ENCODE measurements around the gene CD300E.
A peak's percentile ranks its signal among the peaks of the same experiment; 100 is the strongest.
"Not testable (repeated sequence)": the region's sequence is repeated elsewhere in the genome, so short reads cannot be mapped to it uniquely, and the experiment has no call there.

The CD300E gene

DNA sequence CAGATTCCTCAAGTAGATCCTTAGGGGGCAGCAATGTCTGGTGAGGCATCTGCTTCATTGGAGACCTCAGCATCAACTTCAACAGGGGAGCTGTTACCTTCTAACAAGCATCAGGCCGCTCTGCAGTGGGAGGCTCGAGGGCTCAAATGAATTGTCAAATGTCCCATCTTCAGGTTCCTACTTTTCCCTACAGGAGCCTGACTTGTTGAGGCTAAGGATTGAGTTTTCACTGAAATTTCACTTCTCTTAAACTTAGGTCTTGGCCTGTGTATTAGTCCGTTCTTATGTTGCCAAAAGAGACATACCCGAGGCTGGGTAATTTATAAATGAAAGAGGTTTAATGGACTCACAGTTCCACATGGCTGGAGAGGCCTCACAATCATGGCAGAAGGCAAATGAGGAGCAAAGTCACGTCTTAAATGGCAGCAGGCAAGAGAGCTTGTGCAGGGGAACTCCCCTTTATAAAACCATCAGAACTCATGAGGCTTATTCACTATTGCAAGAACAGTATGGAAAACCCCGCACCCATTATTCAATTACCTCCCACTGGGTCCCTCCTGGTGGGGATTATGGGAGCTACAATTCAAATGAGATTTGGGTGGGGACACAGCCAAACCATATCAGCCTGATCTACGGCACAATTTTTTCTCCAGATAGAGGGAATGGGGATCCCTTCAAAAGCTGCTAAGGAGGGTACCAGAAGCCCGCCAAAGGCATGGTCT is 26.3 kb downstream of the CD300E start:
- no peak for DNase-seq

DNA sequence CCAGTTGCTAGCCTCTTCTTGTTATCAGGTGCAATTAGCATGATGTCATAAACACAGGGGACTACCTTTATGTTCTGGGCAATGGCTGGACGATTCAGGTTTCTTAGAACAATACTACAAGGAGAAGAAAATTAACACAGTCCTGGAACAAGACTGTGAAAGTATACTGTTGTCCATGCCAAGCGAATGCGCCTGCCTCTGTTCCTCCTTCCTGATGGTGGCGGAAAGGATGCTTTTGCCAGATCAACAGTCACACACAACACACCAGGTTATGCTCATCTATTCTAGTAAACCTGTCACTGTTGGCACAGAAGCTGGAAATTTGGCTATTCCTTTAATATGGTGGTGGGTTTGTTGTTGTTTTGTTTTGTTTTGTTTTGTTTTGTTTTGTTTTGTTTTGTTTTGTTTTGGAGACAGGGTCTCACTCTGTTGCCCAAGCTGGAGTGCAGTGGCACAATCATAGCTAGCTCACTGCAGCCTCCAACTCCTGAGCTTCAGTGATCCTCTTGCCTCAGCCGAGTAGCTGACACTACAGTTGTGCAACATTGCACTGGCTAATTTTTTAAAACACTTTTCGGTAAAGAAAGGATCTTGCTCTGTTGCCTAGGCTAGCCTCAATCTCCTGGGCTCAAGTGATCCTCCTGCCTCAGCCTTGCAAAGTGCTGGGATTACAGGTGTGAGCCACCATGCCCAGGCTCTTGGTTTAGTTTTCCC is 28.3 kb downstream of the CD300E start:
- DNase-seq: no peak

DNA sequence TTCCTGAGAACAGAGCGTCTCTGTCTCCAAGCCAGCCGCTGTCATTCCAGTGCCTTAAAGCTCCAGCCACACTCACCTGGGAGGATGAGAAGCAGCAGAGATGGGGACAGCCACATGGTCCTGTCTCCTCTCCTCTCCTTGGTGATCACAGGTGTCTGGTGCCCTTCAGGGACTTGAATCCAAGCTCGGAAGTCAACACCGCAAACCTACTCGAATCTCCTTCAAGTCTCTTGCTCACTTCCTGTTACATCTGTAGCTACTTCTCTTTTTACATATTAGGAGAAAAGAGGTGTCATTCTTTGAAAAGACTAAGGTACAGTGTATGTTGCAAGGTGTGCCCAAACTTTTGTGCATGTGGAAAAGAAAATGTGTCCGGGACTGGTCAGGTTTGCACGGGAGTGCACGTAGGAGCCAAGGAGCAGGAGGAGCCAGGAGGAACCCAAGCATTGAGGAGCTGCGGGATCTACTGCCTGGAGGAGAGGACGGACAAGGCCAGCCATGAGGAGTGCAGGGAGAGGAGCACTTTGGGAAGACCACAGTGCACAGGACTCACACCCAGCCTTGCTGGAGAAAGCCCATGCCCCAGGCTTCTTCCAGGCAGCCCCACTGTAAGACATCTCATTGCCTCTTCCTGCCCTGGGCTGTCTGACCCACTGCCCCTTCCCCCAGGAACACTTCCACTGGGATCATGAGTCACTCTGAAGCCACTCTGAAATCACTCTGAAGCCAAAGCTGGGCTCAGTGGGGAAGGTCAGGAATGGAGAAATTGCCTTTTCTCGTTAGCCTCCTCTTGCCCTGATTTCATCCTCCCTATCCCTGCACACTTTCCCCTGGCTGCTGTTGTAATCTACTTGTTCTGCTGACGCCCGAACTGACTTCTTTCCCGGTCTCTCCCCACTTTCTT is 31.2 kb downstream of the CD300E start, which contains the start of gene CD300LD:
Gene CD300LD, minus strand, starts transcription at position 197 of the 904 bp plus-strand sequence. Its CDS starts 81 bp downstream, at position 116.
- no peak for DNase-seq

- no peak for DNase-seq
Observed at GRCh38 chr17:74591503-74591902, 32.0 kb downstream of the CD300E start.

- no peak for DNase-seq
Observed at GRCh38 chr17:74585711-74586110, 37.8 kb downstream of the CD300E start.

GRCh38 chr17:74584292-74585060 is 39.1 kb downstream of the CD300E start:
- no peak for DNase-seq

GRCh38 chr17:74582633-74583032 is 40.9 kb downstream of the CD300E start:
- no peak for DNase-seq

GRCh38 chr17:74579900-74580299 is 43.6 kb downstream of the CD300E start:
- DNase-seq: no peak

DNA sequence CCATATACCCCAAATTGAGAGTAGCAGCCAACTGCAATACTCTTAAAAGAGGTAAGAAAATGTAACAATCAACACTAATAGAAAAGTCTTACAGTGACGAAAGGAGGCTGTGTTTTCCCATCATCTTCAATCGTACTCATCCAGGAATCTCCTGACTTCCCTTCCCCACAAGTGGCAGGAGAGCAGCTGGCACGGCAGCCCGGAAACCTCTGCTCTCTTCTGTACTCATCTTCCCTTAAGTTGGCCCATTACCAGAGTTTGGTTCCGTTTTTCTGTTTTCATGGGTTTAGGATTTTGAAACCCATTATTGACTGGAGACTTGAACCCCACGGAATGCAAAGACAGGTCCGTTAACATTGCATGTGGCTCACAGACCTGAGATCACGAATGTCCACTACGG is 44.6 kb downstream of the CD300E start:
- DNase-seq: no peak

DNA sequence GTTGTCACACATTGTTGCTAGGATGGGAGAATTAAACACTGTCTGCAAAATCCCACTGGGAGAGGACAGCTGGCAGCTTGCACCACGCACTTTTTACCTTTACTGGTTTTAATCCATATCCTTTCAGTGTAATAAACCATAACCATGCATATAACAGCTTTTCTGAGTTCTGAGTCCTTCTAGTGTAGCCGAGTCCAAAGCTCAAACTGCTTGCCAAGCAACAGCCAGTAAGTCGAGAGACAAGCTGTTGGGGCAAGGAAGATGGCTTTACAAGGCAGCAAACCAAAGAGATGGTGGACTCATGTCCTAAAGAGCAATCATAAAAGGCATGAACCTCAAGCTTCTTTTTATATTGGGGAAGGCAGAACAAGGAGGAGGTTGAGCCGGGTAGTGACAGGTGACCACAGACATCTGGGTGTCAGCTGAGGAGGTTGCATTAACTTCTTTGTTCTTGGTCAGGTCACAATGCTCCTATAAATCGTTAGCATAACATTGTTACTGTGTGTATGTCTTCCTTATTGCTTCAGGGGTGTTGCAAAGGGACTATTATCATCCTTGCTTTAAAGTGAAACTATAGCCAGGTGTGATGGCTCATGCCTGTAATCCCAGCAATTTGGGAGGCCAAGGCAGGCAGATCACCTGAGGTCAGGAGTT is 48.9 kb downstream of the CD300E start:
- DNase-seq: no peak

- DNase-seq: not testable (repeated sequence)
Observed at GRCh38 chr17:74573635-74574034, 49.9 kb downstream of the CD300E start.

GRCh38 chr17:74573169-74573568 is 50.4 kb downstream of the CD300E start:
- no peak for DNase-seq

- DNase-seq: no peak
Observed at GRCh38 chr17:74571621-74572270, 51.8 kb downstream of the CD300E start.

DNA sequence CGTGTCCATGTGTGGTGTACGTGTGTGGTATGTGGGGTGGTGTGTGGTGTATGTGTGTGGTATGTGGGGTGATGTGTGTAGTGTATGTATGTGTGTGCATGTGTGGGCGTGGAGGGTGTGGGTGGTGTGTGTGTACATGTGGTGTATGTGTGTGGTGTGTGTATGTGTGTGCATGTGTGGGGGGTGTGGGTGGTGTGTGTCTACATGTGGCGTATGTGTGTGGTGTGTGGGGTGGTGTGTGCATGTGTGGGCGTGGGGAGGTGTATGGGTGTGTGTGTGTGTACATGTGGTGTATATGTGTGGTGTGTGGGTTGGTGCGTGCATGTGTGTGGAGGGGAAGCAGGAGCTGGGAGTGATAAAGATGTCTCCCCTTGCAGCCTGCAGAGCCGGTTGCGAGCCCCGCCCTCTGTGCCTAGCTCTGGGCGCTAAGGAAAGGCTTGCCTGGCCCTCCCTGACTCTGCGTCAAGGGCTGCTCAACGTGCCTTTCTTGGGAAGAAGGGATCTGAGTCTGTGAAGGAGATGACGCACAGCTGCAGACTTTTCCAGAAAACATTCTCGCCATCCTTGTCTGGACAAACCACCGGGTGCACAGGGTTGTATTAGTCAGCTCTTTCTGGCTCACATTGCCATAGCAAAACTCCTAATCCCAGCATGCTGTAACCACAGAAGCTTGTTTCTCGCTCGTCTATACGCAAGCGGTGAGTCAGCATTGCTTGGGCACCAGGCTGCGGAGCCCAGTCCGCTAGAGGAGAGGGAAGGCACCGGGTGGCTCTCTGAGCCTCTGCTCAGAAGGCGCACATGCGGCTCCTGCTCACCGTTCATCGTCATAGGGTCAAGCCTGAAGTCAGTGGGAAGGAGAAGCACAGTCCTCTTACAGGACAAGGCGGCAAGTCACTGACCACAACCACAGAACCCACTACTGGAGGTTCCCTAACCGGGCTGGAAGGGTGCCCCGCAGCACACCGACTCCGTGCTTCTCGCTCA is 54.2 kb downstream of the CD300E start:
- peak in 1 of 2 donors; percentile 47 for DNase-seq

DNA sequence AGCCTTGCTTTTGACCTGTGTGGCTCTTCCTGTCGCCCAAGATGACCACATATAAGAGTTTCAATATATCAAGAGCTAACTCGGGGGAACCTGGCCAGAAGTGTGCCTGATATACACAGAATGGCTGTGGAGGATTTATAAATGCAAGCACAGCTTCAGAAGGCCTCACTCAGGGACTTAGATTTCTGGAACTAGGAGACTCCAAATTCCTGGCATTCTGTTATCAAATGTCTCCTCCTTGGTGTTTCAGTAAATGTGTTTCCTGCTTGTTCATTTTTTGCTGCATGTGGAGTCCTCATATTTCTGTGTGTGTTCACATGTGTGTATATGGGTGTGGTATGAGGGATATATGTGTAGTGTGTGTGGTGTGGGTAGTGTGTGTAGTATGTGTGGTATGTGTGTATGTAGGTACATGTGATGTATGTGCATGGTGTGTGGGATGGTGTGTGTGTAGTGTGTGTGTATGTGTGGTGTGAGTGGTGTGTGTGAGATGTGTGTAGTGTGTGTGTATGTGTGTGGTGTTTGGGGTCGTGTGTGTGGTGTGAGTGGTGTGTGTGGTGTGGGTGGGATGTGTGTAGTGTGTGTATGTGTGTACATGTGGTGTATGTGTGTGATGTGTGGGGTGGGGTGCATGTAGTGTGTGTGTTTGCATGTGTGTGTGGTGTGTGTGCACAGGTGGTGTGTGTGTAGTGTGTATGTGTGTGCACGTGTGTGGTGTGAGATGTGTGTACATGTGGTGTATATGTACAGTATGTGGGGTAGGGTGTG is 55.2 kb downstream of the CD300E start:
- no peak for DNase-seq

GRCh38 chr17:74567397-74567796 is 56.1 kb downstream of the CD300E start, which contains the start of gene CD300H:
Gene CD300H (minus strand): TSS chr17:74567509.
- no peak for DNase-seq

DNA sequence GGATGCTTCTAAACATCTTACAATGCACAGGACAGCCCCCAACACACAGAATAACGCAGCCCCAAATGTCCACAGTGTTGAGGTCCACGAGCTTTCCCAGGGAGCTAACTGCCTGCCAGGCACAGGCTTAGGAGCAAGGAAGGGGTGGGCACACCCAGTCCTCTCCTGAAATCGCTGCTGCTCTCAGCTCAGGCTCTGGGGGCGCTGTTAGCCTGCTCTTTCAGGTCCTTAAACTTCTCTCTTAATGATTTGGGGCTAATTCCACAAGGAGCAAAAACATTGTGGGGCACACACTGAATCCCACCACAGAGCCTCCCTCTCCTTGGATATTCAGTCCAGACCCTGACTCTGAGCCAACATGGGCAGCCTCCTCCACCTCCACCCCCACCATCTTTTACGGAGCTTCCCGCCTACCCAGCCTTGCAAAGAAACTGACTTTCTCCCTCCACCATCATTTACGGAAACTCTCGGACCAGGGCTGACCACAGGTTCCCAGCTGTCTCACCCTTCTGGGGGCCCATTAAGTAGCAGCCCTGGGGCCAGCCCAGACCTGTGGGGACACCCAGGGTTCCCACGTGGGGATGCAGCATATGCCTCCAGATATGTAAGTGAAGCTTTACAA is 57.3 kb downstream of the CD300E start:
- peak; percentile 28 to 56 for DNase-seq

GRCh38 chr17:74565126-74565525 is 58.4 kb downstream of the CD300E start:
- no peak for DNase-seq

- no peak for DNase-seq
Observed at GRCh38 chr17:74563358-74563757, 60.2 kb downstream of the CD300E start.
